HepG2 (cell line): ENCODE data around the gene ARHGAP35. TPM values are rescaled to one million over a fixed set of nuclear protein-coding genes. Genes with fewer than 3 reads are reported as not detected.

Experiments
- AGO1 ChIP-seq: fragments of 200-400 bp; formaldehyde crosslinking; IDR thresholded peaks from 2 replicates; pipeline ENCODE4 v1.6.1; 2017; ENCODE audit warnings: mild to moderate bottlenecking, low read depth, low read length, moderate library complexity; ENCODE audit not compliant: poor library complexity, severe bottlenecking
- ATF7 ChIP-seq, 2 experiments: fragments of 450-650 bp in 1 of 2; sonication (generic) in 1 of 2; formaldehyde crosslinking in 1 of 2; IDR thresholded peaks; 2 replicates each; pipeline versions ENCODE4 v1.4.0 to v1.6.1; 2016 to 2020; ENCODE audit warnings: antibody characterized with exemption in 1 of 2, mild to moderate bottlenecking in 1 of 2, missing genetic modification reagents in 1 of 2
- CCDC6 ChIP-seq: sonication (generic); formaldehyde crosslinking; IDR thresholded peaks from 2 replicates; pipeline ENCODE4 v1.8.1; 2022; ENCODE audit warnings: mild to moderate bottlenecking, missing genetic modification reagents, moderate library complexity
- CREB1 ChIP-seq, 2 experiments: fragments of 450-650 bp in 1 of 2; IDR thresholded peaks; 2 replicates each; pipeline ENCODE4 v1.6.1; 2016 to 2017; ENCODE audit warnings: control low read depth in 1 of 2, mild to moderate bottlenecking in 1 of 2, missing compliant biosample characterization in 1 of 2, missing genetic modification characterization in 1 of 2
- DPF2 ChIP-seq: sonication (generic); formaldehyde crosslinking; IDR thresholded peaks from 2 replicates; pipeline ENCODE4 v1.4.0; 2020; ENCODE audit warnings: mild to moderate bottlenecking, low read depth, missing genetic modification reagents, borderline replicate concordance
- ELF4 ChIP-seq: sonication (generic); formaldehyde crosslinking; IDR thresholded peaks from 2 replicates; pipeline ENCODE4 v1.5.0; 2020; ENCODE audit warnings: missing genetic modification reagents, mild to moderate bottlenecking, moderate library complexity, borderline replicate concordance
- HNF4A ChIP-seq: sonication (generic); formaldehyde crosslinking; IDR thresholded peaks from 2 replicates; pipeline ENCODE4 v1.4.0; 2020; ENCODE audit warnings: missing genetic modification reagents
- IKZF4 ChIP-seq: sonication (generic); formaldehyde crosslinking; IDR thresholded peaks from 2 replicates; pipeline ENCODE4 v1.5.1; 2020; ENCODE audit warnings: borderline replicate concordance, mild to moderate bottlenecking, low read depth, missing genetic modification reagents; ENCODE audit errors: not compliant biosample characterization
- NKX3-1 ChIP-seq: sonication (generic); formaldehyde crosslinking; IDR thresholded peaks from 2 replicates; pipeline ENCODE4 v1.5.0; 2020; ENCODE audit warnings: missing genetic modification reagents
- SALL1 ChIP-seq: sonication (generic); formaldehyde crosslinking; IDR thresholded peaks from 2 replicates; pipeline ENCODE4 v1.8.0; 2022; ENCODE audit warnings: mild to moderate bottlenecking, missing genetic modification reagents
- SETDB1 ChIP-seq: sonication (generic); formaldehyde crosslinking; IDR thresholded peaks from 2 replicates; pipeline ENCODE4 v1.5.1; 2020; ENCODE audit warnings: missing genetic modification reagents, mild to moderate bottlenecking, borderline replicate concordance
- THYN1 ChIP-seq: sonication (generic); formaldehyde crosslinking; IDR thresholded peaks from 2 replicates; pipeline ENCODE4 v1.8.1; 2023; ENCODE audit warnings: low read depth, mild to moderate bottlenecking, moderate library complexity, missing genetic modification reagents, borderline replicate concordance
- WIZ ChIP-seq: sonication (generic); formaldehyde crosslinking; IDR thresholded peaks from 2 replicates; pipeline ENCODE4 v1.5.1; 2020; ENCODE audit warnings: mild to moderate bottlenecking, missing genetic modification reagents
- ZFYVE20 ChIP-seq: sonication (generic); formaldehyde crosslinking; IDR thresholded peaks from 2 replicates; pipeline ENCODE4 v1.8.0; 2023; ENCODE audit warnings: low read depth, mild to moderate bottlenecking, moderate library complexity, missing genetic modification reagents, borderline replicate concordance
- ZNF468 ChIP-seq: sonication (generic); formaldehyde crosslinking; IDR thresholded peaks from 2 replicates; pipeline ENCODE4 v1.8.0; 2022; ENCODE audit warnings: mild to moderate bottlenecking, moderate library complexity, missing genetic modification reagents
- ZNF557 ChIP-seq: sonication (generic); formaldehyde crosslinking; IDR thresholded peaks from 2 replicates; pipeline ENCODE4 v1.4.0; 2020; ENCODE audit warnings: missing genetic modification reagents
- ZNF749 ChIP-seq: sonication (generic); formaldehyde crosslinking; IDR thresholded peaks from 2 replicates; pipeline ENCODE4 v1.8.0; 2022; ENCODE audit warnings: mild to moderate bottlenecking, missing genetic modification reagents, moderate library complexity, borderline replicate concordance
- ZNF780A ChIP-seq: sonication (generic); formaldehyde crosslinking; IDR thresholded peaks from 2 replicates; pipeline ENCODE4 v1.8.0; 2022; ENCODE audit warnings: mild to moderate bottlenecking, missing genetic modification reagents, moderate library complexity
- polyA plus RNA-seq, 8 experiments: library from polyadenylated mRNA; depleted of rRNA in 3 of 8; stranded (reverse) in 7 of 8; unstranded in 1 of 8; fragments of >200 nt; fragmentation: Illumina TruSeq in 4 of 8; extraction: Trizol in 4 of 8; gene quantifications; 2 replicates each; pipeline versions ENCODE4 v1.2.1 to v1.2.3, GENCODE V29; 2011 to 2016; ENCODE audit warnings: low read depth in 4 of 8, missing spikeins in 1 of 8, mixed read lengths in 1 of 8; ENCODE audit not compliant: insufficient read depth in 1 of 8
- total RNA-seq, 5 experiments: library from RNA; depleted of rRNA; stranded (reverse); fragments of >200 nt; fragmentation: Illumina TruSeq; extraction: Trizol; gene quantifications; 2 replicates each; pipeline ENCODE4 v1.2.3, GENCODE V29; 2016; ENCODE audit warnings: low read depth in 1 of 5
- TF ChIP-seq, protein P1 (sequence below), 2 experiments: fragments of 450-650 bp in 1 of 2; sonication (generic) in 1 of 2; formaldehyde crosslinking; IDR thresholded peaks; 2 replicates each; pipeline versions ENCODE4 v1.5.0 to v1.8.0; 2020 to 2022; ENCODE audit warnings: mild to moderate bottlenecking in 1 of 2, missing genetic modification reagents in 1 of 2
- TF ChIP-seq, protein P2 (sequence below): sonication (generic); formaldehyde crosslinking; IDR thresholded peaks from 2 replicates; pipeline ENCODE4 v1.4.0; 2020; ENCODE audit warnings: missing genetic modification reagents, borderline replicate concordance
- TF ChIP-seq, protein P3 (sequence below): sonication (generic); formaldehyde crosslinking; IDR thresholded peaks from 2 replicates; pipeline ENCODE4 v1.9.0; 2022; ENCODE audit warnings: low read depth, missing genetic modification reagents
- TF ChIP-seq, protein P4 (sequence below): IDR thresholded peaks from 2 replicates; pipeline ENCODE4 v1.6.1; 2016
- TF ChIP-seq, protein P5 (sequence below): sonication (generic); formaldehyde crosslinking; IDR thresholded peaks from 2 replicates; pipeline ENCODE4 v1.4.0; 2020; ENCODE audit warnings: mild to moderate bottlenecking, missing genetic modification reagents

Gene ARHGAP35
- total and polyA plus RNA-seq, 2 of the 13 experiments (the other 11 are each of a cell fraction or from before 2014, with no cell fraction given): 30.1 to 30.2 TPM

DNA sequence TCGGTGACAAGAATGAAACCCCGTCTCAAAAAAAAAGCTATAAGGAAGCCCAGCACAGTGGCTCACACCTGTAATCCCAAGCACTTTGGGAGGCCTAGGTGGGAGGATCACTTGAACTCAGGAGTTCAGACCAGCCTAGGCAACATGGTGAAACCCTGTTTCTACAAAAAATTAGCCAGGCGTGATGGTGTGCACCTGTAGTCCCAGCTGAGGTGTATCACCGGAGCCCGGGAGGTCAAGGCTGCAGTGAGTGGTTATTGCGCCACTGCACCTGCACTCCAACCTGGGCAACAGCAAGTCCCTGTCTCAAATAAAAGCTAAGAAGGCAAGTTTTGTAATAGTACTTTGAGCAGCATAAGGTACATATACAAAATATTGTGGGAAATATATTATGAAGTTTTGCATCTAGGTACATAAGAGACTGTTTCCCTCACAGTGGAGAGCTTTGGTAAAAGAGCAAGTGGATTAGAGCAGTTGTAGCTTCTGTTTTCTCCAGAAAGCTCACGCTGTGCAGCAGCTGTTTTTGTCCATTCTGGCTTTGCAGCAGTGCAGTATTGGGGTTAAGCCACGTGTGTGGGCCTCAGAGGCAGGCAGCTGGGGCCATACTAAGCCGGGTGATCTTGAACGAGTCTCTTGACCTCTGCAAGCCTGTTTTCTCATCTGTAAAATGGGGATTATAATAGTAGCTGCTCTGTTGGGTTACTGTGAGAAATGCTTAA, 35.4 kb downstream of the ARHGAP35 start (continued):
- TF ChIP-seq WIZ (CRISPR knock-in tag): no peak
- TF ChIP-seq CCDC6: no peak
- TF ChIP-seq AGO1: no peak
- TF ChIP-seq DPF2 (CRISPR knock-in tag): no peak
- no peak for TF ChIP-seq CREB1 (IDR thresholded peaks at IDR 0.05)
- TF ChIP-seq CREB1 (CRISPR knock-in tag; IDR thresholded peaks at IDR 0.05): no peak
- peak; percentile 47; the same call in 1 of the 2 replicates for TF ChIP-seq SALL1
- no peak for TF ChIP-seq ZNF468 (CRISPR knock-in tag)
- TF ChIP-seq IKZF4 (CRISPR knock-in tag): no peak
- TF ChIP-seq, protein P1, sequence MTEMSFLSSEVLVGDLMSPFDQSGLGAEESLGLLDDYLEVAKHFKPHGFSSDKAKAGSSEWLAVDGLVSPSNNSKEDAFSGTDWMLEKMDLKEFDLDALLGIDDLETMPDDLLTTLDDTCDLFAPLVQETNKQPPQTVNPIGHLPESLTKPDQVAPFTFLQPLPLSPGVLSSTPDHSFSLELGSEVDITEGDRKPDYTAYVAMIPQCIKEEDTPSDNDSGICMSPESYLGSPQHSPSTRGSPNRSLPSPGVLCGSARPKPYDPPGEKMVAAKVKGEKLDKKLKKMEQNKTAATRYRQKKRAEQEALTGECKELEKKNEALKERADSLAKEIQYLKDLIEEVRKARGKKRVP (CRISPR knock-in tag; IDR thresholded peaks at IDR 0.05): peak in 1 of 2 experiments; percentile 65; a peak in 2 of 4 replicates
- TF ChIP-seq ZNF557 (CRISPR knock-in tag): no peak
- TF ChIP-seq ZNF780A (CRISPR knock-in tag): no peak
- peak; percentile 65 for TF ChIP-seq HNF4A (CRISPR knock-in tag)
- TF ChIP-seq, protein P2, sequence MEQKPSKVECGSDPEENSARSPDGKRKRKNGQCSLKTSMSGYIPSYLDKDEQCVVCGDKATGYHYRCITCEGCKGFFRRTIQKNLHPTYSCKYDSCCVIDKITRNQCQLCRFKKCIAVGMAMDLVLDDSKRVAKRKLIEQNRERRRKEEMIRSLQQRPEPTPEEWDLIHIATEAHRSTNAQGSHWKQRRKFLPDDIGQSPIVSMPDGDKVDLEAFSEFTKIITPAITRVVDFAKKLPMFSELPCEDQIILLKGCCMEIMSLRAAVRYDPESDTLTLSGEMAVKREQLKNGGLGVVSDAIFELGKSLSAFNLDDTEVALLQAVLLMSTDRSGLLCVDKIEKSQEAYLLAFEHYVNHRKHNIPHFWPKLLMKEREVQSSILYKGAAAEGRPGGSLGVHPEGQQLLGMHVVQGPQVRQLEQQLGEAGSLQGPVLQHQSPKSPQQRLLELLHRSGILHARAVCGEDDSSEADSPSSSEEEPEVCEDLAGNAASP: peak; percentile 54; the same call in 1 of the 2 replicates
- TF ChIP-seq ATF7 (IDR thresholded peaks at IDR 0.05): no peak
- no peak for TF ChIP-seq ATF7 (CRISPR knock-in tag; IDR thresholded peaks at IDR 0.05)
- no peak for TF ChIP-seq NKX3-1 (CRISPR knock-in tag)
- TF ChIP-seq ELF4: no peak
- TF ChIP-seq, protein P3, sequence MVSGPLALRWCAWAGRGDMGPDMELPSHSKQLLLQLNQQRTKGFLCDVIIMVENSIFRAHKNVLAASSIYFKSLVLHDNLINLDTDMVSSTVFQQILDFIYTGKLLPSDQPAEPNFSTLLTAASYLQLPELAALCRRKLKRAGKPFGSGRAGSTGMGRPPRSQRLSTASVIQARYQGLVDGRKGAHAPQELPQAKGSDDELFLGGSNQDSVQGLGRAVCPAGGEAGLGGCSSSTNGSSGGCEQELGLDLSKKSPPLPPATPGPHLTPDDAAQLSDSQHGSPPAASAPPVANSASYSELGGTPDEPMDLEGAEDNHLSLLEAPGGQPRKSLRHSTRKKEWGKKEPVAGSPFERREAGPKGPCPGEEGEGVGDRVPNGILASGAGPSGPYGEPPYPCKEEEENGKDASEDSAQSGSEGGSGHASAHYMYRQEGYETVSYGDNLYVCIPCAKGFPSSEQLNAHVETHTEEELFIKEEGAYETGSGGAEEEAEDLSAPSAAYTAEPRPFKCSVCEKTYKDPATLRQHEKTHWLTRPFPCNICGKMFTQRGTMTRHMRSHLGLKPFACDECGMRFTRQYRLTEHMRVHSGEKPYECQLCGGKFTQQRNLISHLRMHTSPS: no peak
- TF ChIP-seq, protein P4, sequence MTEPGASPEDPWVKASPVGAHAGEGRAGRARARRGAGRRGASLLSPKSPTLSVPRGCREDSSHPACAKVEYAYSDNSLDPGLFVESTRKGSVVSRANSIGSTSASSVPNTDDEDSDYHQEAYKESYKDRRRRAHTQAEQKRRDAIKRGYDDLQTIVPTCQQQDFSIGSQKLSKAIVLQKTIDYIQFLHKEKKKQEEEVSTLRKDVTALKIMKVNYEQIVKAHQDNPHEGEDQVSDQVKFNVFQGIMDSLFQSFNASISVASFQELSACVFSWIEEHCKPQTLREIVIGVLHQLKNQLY (CRISPR knock-in tag): no peak
- TF ChIP-seq, protein P5, sequence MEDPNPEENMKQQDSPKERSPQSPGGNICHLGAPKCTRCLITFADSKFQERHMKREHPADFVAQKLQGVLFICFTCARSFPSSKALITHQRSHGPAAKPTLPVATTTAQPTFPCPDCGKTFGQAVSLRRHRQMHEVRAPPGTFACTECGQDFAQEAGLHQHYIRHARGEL (CRISPR knock-in tag): no peak
- no peak for TF ChIP-seq ZNF749 (CRISPR knock-in tag)
- no peak for TF ChIP-seq ZFYVE20 (CRISPR knock-in tag)
- no peak for TF ChIP-seq THYN1 (CRISPR knock-in tag)
- TF ChIP-seq SETDB1 (CRISPR knock-in tag): no peak
